Germinal center (tissue), 1 donor: ENCODE results near the gene ZPBP2.
A peak's percentile ranks its signal among the peaks of the same experiment; 100 is the strongest.
"Not testable (repeated sequence)": the region's sequence is repeated elsewhere in the genome, so short reads cannot be mapped to it uniquely, and the experiment has no call there.

ENCODE experiments used
- DNase-seq: peaks from one replicate; pipeline ENCODE4 v3.0.0; 2012; ENCODE audit warnings: mixed read lengths, low spot score

Gene ZPBP2

DNA sequence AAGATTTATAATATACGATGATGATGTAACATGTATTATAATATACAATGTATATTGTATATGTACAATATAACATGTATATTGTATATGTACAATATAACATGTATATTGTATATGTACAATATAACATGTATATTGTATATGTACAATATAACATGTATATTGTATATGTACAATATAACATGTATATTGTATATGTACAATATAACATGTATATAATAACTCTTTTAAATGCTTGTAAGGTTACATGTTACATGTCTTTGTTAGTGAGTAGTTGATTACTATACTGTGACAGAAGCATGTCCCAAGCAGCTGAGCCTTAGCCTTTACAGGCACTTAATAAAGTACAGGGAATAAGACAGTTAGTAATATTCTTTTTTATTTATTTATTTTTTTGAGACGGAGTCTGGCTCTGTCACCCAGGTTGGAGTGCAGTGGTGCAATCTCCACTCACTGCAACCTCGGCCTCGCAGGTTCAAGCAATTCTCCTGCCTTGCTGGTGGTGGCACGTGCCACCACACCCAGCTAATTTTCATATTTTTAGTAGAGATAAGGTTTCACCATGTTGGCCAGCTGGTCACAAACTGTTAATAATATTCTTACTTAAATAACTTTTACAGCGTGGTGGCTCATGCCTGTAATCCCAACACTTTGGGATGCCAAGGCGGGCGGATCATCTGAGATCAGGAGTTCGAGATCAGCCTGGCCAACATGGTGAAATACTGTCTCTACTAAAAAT is 11.9 kb upstream of the ZPBP2 start:
- not testable (repeated sequence) for DNase-seq

DNA sequence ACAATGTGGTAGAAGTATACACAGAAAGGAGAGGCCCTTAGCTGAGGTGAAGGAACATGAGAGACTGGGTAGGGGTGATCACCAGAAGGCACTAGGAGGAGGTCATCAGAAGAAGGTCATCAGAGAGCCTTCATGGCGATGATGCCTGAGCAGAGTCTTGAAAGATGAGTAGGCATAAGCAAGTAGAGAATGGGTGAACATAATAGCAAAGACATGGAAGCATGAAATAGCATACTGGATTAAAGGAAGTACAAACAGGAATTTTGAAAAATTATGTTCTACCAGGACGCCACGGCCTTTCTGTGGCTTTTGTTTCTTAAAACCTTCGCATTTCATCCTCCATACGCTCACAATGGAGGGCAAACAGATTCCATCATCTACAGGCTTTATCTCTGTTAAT is 6.8 kb upstream of the ZPBP2 start:
- no peak for DNase-seq

DNA sequence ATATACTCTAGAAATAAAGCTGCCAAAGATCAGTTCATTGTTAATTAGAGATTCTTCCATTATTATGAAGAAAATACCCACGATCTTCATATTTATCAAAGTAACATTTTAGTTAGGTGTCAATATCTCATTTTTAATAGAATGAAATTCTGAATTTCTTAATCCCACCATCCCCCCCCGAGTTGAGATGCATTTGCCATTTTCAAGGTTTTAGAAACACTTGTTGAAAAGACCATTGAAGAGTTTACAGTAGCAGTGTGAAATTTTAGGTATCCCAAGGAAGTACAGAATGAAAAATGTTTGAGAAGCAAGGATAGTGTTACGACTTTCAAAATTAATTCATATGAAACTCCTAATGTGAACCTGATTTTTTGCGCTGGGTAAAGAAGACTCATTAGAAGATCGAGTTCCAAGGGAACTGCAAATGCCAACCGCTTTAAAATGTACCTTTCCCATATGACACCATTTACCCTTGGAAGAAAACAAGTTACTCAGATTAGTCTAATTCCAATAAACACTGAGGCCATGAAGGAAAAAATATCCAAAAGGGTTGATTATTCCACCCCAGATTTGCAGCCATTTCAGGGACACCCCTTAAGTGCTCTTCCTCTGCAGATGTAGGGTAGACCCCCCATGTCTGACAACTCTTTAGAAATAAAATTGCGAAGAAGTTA is 4.6 kb upstream of the ZPBP2 start:
- DNase-seq: no peak

DNA sequence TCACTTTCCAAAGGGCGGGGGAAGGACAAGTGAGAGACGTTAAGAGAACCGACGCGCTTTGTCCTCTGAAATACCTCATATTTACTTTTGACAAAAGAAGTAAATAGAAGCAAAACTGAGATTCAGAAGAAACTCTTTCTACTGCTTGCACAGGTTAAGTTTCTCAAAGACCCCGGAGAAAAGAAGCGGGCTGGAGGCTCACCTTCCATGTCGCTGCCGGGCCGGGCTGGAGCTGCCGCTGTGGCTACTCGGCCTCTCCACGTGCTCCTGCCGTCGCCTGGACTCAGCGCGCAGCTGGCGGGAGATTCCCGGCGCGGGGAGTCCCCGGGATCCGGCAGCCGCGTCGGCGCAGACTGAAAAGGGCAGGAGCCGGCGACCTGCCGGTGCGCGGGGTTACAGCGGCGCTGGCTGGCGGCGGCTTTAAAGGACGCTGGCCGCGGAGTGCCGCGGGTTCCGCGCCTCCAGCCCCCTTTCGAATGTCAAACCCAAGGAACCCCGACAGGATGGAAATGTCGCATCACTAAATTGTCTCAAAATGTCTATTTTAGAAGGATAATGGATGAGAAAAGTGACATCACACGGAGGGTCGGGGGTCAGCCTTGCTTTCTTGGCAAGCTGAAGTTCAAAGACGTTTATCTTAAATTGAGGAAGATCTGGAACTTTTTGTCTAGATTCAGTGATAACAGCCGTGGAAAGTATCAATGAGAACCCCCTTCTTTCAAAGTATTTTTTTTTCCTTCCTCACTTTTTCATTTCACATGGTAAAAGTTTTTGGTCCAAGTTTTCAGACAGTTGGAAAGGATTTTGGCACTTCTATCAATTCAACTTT is 3.9 kb upstream of the ZPBP2 start, which contains the start of gene IKZF3:
Gene IKZF3 (minus strand): TSS at position 395 of the 829 bp plus-strand sequence. CDS start 186 bp downstream, at position 209.
- peak; percentile 71 for DNase-seq

DNA sequence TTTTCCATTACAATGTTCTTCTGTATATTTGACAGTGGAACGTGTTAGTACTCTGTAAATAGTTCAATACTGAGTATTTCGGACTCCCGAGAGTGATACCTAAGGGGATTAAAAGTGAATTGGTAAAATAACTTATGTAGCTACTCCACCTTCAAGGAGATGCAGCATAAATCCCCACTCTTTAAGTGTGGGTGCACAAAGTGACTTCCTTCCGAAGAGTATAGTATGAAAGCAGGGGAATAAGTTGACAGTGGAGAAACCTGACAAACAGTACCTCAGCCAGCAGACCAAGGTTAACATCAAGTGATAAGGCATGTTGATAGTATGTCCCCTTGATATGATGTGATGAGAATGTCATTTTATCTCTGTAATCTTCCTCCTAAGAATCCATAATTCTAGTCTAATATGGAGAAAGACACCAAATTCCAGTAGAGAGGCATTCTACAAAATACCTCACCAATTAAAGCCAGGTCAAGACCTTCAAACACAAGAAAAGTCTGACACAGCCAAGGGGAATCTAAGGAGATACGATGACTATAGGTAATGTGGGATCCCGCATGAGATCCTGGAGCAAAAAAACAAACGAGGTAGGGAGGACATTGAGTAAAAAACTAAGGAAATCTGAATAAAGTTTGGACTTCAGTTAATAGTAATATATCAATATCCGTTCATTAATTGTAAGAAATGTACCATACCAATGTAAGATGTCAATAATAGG is 1.8 kb upstream of the ZPBP2 start:
- no peak for DNase-seq

DNA sequence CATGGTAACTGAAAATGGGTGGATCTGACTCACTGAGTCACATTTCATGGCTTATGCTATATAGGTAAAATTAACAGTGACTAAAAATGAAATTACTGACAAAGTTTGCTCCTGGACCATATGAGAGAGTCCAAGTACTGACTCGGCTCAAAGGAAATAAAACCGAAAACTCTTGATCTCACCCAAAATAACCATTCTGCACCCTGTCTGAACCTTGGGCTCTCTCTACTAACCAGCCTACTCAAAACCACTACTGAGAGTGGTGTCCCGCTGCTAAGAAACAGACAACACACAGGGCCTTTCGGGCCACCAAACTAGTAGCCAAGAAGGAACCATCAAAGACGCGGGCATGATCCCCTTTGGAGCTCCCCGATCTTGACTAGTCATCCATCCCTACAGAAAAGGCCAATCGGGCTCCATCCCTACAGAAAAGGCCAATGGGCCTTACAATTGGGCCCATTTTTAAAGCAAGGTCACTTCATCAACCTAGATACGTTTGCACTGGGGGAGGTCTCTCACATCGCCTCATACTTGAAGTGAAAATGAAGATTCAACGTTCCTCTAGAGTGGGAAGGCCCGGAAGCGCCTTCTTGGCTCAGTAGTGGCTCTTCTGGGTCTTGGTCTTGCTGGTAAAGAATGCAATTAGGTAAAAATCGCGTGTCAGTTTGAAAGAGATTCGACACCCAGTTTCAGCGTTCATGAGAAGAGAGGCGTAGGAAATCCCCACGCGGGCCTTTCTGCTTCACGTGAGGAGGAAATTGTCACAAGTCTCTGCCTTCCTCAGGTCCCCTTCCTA is 720 bp upstream of the ZPBP2 start:
- DNase-seq: peak; percentile 14

DNA sequence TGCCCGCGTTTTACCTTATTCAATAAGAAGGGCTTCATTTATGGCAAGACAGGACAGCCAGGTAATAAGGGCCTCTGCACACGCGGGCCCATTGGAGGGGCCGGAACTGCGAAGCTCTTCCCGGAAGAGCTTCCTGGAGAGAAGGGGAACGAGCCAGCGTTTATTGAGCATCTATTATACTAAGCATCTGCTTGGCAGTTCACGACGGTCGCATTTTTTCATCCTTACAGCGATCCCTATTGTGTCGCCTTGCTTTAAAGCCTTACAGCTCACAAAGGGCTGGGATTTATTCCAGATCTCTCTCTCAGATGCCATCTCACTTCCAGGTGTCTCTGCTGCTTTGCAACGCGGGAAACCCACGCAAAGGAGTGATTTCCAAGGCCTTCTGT is 546 bp downstream of the ZPBP2 start:
- DNase-seq: no peak

DNA sequence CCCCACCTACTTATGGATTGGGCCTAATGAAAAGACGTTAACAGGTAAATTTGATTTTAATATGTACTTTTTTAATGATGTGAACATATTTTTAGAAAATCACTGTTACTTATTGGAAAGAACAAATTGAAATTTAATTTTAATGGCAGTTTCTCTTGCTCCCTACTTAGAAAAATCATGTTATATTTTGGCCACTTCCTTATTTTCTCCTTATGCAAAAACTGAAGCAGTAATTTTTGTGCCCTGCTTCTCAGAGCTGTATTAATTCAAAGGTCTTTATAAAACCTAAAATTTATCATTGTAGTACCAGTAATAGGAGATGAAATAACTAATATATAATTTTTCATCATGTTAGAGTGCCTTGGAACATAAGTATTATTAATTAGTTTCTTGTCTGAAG is 2.8 kb downstream of the ZPBP2 start:
- DNase-seq: no peak

DNA sequence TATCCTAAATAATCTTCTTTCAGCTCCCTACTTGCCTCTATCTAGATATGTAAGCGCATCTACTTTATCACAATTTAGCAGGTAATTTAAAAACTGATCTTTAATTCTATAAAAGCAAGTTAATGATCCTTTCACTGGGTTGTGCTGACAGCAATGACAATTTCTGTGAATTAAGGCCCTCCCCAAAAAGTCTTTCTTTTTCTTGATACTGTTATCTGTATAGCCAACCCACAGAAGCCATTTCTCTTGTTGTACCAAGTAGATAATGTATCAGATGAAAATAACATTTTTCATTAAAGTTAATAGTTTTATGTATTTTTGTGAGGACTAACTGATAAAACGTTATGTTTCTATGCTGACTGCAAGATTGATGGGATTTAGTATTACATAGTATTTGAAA is 3.8 kb downstream of the ZPBP2 start:
- DNase-seq: no peak

DNA sequence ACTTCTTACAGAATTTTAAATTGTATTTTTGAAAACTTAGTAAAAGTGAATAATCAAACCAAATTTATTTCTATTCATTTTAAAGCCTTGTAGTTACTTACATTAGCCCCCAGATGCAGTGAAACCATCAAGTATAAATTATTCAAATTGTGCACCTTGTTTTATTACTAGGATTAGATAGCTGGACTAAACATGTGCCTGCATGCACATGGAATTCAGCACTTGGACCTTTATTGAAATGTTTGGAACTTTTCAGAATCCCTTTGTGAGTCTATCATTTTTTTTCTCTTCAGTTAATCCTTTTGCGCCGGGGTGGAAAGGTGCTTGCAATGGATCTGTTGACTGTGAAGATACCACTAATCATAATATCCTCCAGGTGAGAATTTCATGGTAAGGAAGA is 4.7 kb downstream of the ZPBP2 start:
- peak; percentile 17 for DNase-seq

DNA sequence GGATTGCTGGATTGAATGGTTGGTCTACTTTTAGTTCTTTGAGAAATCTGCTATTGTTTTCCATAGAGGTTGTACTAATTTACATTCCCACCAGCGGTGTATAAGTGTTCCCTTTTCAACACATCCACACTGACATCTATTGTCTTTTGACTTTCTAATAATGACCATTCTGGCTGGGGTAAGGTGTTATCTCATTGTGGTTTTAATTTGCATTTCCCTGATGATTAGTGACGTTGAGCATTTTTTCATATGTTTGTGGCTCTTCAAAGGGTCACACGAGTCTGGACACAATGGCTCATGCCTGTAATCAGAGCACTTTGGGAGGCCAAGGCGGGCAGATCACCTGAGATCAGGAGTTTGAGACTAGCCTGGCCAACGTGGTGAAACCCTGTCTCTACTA is 18.1 kb downstream of the ZPBP2 start:
- DNase-seq: not testable (repeated sequence)

DNA sequence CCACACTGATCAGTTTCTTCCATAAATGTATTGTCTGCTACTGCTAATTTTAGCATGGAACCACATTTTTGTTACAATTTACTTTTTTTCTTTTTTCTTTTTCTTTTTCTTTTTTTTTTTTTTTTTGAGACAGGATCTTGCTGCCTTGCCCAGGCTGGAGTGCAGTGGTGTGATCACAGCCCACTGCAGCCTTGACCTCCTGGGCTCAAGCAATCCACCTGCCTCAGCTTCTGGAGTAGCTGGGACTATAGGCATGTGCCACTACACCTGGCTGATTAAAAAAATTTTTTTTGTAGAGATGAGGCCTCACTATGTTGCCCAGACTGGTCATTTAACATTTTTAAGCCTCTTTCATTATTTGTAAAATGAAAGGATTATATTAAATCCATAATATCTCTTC is 19.1 kb downstream of the ZPBP2 start:
- DNase-seq: no peak

DNA sequence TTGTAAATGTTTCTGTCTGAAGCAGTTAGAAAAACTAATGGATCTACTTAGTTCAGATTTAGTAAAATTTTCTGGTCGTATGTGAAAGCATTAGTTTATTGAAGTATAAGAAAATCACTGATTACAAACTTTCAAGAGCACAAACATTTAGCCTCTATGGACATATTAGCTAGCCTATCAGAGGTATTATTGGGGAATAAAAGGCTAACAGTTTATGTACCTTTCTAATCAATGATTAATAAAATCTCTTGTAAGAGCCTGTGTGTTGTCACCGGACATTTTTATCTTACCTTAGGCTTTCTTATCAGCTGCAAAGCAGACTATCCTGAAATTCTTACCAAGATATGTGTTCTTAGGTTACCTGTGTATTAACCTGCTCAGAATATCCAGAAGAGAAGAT is 21.2 kb downstream of the ZPBP2 start:
- no peak for DNase-seq

DNA sequence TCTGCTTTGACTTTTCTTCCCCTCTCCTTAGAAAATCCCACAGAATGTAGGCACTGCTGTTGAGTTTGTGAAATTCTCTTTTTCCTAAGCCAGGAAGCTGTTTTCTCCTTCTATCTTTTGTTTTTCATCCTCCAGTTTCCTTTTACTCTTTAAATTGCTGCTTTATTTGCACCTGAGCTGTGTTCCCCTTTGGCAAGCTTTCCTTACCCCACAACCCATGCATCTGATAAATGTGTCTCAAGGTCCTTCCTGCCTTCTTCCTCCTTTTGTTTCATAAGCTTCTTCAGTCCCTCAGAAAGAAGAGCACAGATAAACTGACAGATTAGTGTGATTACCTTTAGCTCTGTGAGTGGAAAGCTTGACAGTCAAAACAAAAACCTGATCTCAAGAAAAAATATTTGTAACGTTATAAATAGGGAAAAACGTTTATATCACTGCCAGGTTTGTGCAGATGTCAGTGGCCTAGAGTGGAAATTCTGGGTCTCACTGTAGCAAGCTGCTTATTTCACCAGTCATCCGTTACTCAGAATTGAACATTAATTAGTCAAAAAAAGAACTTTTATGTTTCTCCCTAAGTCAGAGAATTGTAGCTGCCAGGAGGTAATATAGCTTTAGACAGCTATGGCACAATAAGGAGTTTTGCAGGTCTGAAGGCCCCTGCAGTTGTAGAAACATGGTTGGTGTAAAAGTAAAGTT is 26.8 kb downstream of the ZPBP2 start:
- no peak for DNase-seq

DNA sequence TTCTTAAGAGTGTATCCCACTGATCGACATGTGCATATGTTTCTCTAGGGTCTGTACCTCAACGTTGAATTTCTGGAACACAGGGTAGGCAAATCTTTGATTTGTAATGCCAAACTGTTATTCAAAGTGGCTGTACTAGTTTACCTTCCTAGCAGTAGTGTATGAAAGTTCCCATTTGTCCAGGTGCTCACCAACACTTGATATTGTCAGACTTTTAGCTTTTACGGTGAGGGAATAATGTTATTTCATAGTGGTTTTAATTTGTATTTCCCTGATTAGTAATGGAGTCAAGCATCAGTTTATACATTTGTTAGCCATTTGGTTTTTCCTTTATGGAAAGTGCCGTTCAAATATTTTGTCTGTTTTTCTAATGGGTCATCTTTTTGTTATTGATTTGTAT is 30.1 kb downstream of the ZPBP2 start:
- DNase-seq: no peak

DNA sequence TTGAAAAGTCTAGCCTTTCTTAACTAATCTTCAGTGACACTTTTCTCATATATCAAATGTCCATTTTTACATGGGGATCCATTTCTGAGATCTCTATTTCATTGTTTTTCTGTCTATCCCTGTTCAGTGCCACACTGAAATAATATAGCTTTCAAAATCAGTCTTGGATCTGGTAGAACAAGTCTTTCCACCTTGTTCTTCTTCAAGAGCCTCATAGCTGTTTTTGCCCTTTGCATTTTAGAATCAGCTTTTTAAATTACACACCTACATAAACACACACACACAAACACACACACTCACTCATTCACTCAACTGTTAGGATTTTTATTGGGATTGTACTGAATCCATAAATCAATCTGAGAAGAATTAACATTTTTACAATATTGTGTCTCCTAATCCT is 31.2 kb downstream of the ZPBP2 start:
- DNase-seq: no peak

DNA sequence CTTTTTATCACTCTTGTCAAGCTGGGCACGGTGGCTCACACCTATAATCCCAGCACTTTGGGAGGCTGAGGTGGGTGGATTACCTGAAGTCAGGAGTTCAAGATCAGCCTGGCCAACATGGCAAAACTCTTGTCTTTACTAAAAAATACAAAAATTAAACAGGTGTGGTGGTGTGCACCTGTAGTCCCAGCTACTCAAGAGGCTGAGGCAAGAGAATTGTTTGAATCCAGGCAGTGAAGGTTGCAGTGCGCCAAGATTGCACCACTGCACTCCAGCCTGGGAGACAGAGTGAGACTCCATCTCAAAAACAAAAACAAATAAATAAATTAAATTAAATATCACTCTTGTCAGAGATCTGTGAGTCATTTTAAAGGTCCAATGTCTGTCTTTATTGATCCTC is 34.0 kb downstream of the ZPBP2 start:
- DNase-seq: not testable (repeated sequence)

DNA sequence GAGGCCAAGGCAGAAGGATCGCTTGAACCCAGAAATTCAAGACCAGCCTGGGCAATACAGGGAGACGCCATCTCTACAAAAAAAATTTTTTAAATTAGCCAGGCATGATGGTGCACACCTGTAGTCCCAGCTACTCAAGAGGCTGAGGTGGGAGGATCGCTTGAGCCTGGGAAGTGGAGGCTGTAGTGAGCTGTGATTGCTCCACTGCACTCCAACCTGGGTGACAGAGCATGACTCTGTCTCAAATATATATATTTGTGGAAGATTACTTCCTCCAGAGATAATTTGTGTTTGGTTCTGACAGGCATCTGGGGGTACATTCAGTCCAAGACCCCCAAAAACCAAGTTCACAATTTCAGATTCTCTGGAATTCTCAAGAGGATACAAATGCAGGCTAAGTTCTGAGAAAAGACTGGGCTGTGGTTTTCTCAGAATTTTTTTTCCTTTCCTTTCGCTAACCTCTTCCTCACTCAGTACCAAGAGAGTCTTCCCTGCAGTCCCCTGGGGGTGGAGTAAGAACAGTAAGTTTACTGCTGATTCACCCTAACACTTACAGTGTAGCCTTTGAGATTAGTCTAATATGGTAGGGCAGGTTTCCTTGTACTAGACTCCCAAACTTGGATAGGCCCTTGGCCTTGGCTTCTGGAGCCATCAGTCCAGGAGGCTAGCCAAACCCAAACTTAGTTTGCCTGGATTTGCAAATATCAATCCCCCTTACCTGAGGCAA is 35.3 kb downstream of the ZPBP2 start:
- DNase-seq: no peak

DNA sequence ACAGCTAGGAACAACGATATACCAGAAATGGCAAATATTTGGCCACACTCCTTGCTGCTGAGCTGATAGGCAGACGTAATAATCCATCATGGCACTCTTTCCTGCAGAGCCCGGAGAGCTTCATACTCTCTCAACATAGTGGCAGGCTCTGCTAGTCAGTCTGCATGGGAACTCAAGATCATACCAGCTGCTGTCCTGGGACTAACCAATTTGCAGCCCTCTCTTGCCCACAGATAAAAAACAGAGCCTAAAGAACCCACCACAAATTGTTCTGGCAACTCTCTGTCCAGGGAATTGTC is 36.9 kb downstream of the ZPBP2 start:
- no peak for DNase-seq

DNA sequence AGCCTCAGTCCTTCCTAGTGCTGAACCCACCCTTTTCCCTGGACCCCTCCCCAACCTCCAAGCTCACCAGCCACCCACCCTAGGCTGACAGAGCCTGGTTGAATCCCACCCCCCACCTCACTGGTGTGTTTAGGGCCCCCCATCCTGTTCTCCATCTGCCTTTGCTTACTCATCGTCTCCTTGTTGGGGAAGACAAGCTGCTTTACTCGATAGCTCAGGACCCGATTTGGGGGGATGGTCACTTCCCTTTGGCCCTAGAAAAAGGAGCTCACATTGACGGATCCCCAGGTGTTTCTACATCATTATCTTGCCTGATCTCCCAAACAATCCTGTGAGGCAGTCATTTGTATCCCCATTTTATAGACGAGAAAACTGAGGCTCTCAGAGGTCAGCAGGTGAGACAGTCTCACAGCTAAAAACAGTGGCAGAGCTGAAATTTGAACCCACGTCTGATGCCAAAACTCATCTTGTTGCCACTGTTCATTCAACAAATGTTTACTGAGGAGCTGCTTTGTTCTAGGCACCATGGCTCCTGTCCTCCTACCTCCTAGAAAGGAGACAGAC is 40.9 kb downstream of the ZPBP2 start:
- no peak for DNase-seq
